Naive thymus-derived CD4-positive, alpha-beta T cell (primary cell): ENCODE measurements around the gene AHDC1. TPM values are rescaled to one million over a fixed set of nuclear protein-coding genes. Genes with fewer than 3 reads are reported as not detected.
A peak's percentile ranks its signal among the peaks of the same experiment; 100 is the strongest.

Experiments
- ATAC-seq: fragments of 150-1000 bp; cut with Tn5 transposase; 2 replicates; pipeline ENCODE4 v1.10.0; 2021; ENCODE audit warnings: mild to moderate bottlenecking, moderate library complexity
- CTCF ChIA-PET: fragments of 350-600 bp; sonication (Branson Sonifier 250); formaldehyde crosslinking; loops from one replicate; lab custom pipeline; 2021; ENCODE audit warnings: antibody characterized with exemption; lab: Charles Lee
- POLR2A ChIA-PET: fragments of 350-600 bp; sonication (Branson Sonifier 250); formaldehyde crosslinking; loops from one replicate; lab custom pipeline; 2021; ENCODE audit warnings: antibody characterized with exemption, inconsistent platforms; lab: Charles Lee
- DNase-seq, 9 donors: peaks; one replicate each; pipeline versions ENCODE4 v3.0.0 to v3.0.0-alpha.2; 2020 to 2022; ENCODE audit warnings: mixed read lengths in 1 of 9
- H3K27ac ChIP-seq: one replicate; pipeline ENCODE4 v1.7.0; 2013; ENCODE audit warnings: mild to moderate bottlenecking, low read depth, low read length, moderate library complexity
- H3K27me3 ChIP-seq, 2 donors: one replicate each; pipeline ENCODE4 v1.7.0; 2013; ENCODE audit warnings: low read length in 2 of 2, mild to moderate bottlenecking in 2 of 2, moderate library complexity in 2 of 2; ENCODE audit not compliant: control insufficient read depth in 2 of 2, insufficient read depth in 2 of 2
- H3K36me3 ChIP-seq, 3 experiments: 1 replicate in 2 of 3; 2 replicates in 1 of 3; pipeline ENCODE4 v1.7.0; 2013; ENCODE audit warnings: low read length in 3 of 3, mild to moderate bottlenecking in 3 of 3, moderate library complexity in 1 of 3; ENCODE audit not compliant: insufficient read depth in 3 of 3, control insufficient read depth in 2 of 3
- H3K4me1 ChIP-seq, 2 donors: one replicate each; pipeline ENCODE4 v1.7.0; 2013; ENCODE audit warnings: low read length in 2 of 2, mild to moderate bottlenecking in 2 of 2, moderate library complexity in 1 of 2; ENCODE audit not compliant: control insufficient read depth in 2 of 2, insufficient read depth in 2 of 2
- H3K4me3 ChIP-seq: 2 replicates; pipeline ENCODE4 v1.7.0; 2013; ENCODE audit warnings: mild to moderate bottlenecking, low read length
- H3K9me3 ChIP-seq, 3 experiments: 1 replicate in 2 of 3; 2 replicates in 1 of 3; pipeline ENCODE4 v1.7.0; 2013; ENCODE audit warnings: low read length in 3 of 3; ENCODE audit not compliant: control insufficient read depth in 2 of 3
- H3K27ac Mint-ChIP-seq, 9 donors: one replicate each; pipeline ENCODE4 v1.8.0; 2020 to 2022; ENCODE audit warnings: mixed read lengths in 9 of 9, mild to moderate bottlenecking in 8 of 9, moderate library complexity in 5 of 9, inconsistent platforms in 2 of 9
- H3K27me3 Mint-ChIP-seq, 5 donors: one replicate each; pipeline ENCODE4 v1.8.0; 2021 to 2022; ENCODE audit warnings: mixed read lengths in 5 of 5, mild to moderate bottlenecking in 1 of 5
- H3K36me3 Mint-ChIP-seq, 5 donors: one replicate each; pipeline ENCODE4 v1.8.0; 2020 to 2022; ENCODE audit warnings: mixed read lengths in 5 of 5, mild to moderate bottlenecking in 3 of 5, inconsistent platforms in 1 of 5
- H3K4me1 Mint-ChIP-seq, 7 donors: one replicate each; pipeline ENCODE4 v1.8.0; 2020 to 2022; ENCODE audit warnings: mixed read lengths in 7 of 7, mild to moderate bottlenecking in 3 of 7, inconsistent platforms in 1 of 7
- H3K4me3 Mint-ChIP-seq, 10 donors: one replicate each; pipeline ENCODE4 v1.8.0; 2020 to 2022; ENCODE audit warnings: mild to moderate bottlenecking in 10 of 10, mixed read lengths in 10 of 10, moderate library complexity in 6 of 10, inconsistent platforms in 2 of 10
- H3K9me3 Mint-ChIP-seq, 11 donors: one replicate each; pipeline ENCODE4 v1.8.0; 2020 to 2022; ENCODE audit warnings: mixed read lengths in 11 of 11, mild to moderate bottlenecking in 4 of 11, inconsistent platforms in 1 of 11, moderate library complexity in 1 of 11
- intact Hi-C, 2 donors: fragments of 100-400 bp; cut with micrococcal nuclease; formaldehyde crosslinking; loops; one replicate each; pipeline ENCODE4 v1.15.1; 2023
- polyA plus RNA-seq, 2 donors: library from polyadenylated mRNA; unstranded; fragments of 300-500 nt; fragmentation: Illumina TruSeq; gene quantifications; one replicate each; pipeline ENCODE4 v1.2.3, GENCODE V29; 2021
- total RNA-seq, 6 experiments: library from RNA in 5 of 6; stranded (reverse) in 5 of 6; gene quantifications; 1 replicate in 5 of 6; 2 replicates in 1 of 6; pipeline ENCODE4 v1.2.3 and lab custom pipeline; 2021 to 2026

AHDC1 gene
- total and polyA plus RNA-seq, 7 experiments from 2014 or later: 0.90 to 38.8 (median 21.3) TPM

DNA sequence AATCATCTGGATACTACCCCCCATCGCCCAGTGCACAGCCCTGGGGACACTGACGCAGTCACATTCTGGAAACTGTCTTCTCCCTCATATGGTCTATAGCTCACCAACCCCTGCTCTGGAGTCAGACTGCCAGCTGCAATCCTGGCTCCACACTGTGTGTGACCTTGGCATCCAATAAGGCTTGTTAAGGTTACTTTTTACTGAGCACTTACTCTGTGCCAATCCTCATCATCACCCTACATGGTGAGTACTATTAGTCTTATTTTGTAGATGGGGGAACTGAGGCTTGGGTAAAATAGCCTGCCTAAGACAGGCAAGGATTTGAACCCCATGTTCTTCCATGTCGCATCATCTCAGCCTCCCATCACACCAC is 34.9 kb downstream of the AHDC1 start:
- H3K36me3 ChIP-seq: no peaks in the 10 kb centered on the region
- ChIA-PET POLR2A (interaction anchor here (1.4 to 2.0 kb wide), 3 partner anchors 11 to 43 kb away, joined by 3 to 6 read pairs (median 3); no protein-coding TSS in a partner anchor), CTCF (interaction anchor here (1.2 to 4.4 kb wide), 8 partner anchors 11 to 103 kb away, joined by 3 to 33 read pairs (median 4); partner anchors contain the start of genes AHDC1 and IFI6)
- H3K4me3 Mint-ChIP-seq: peak overlapping the region; percentile 55 to 88 (median 74)
- peak overlapping the region; percentile 43 for H3K4me3 ChIP-seq
- H3K4me1 ChIP-seq: peaks cover 7 to 22% of the 10 kb centered on the region in 2 donors
- intact Hi-C loops: loop anchor here in 1 of 2 donors (2.0 kb wide), 2 partner anchors 46 to 156 kb away; partner anchors contain the start of gene FAM76A
- ATAC-seq: no peak
- H3K27ac Mint-ChIP-seq: peak overlapping the region; percentile 64 to 93 (median 81)
- DNase-seq: peak in 4 of 9 donors; percentile 12 to 20 (median 17)
- no peaks in the 10 kb centered on the region for H3K9me3 ChIP-seq
- H3K36me3 Mint-ChIP-seq: peaks cover 0 to 1% (median 0%) of the 10 kb centered on the region in 5 donors
- peak overlapping the region; percentile 68 for H3K27ac ChIP-seq
- H3K9me3 Mint-ChIP-seq: no peaks in the 10 kb centered on the region
- H3K27me3 Mint-ChIP-seq: peaks cover 0 to 5% (median 0%) of the 10 kb centered on the region in 5 donors
- no peaks in the 10 kb centered on the region for H3K27me3 ChIP-seq
- peaks cover 15 to 61% (median 55%) of the 10 kb centered on the region in 7 donors for H3K4me1 Mint-ChIP-seq

DNA sequence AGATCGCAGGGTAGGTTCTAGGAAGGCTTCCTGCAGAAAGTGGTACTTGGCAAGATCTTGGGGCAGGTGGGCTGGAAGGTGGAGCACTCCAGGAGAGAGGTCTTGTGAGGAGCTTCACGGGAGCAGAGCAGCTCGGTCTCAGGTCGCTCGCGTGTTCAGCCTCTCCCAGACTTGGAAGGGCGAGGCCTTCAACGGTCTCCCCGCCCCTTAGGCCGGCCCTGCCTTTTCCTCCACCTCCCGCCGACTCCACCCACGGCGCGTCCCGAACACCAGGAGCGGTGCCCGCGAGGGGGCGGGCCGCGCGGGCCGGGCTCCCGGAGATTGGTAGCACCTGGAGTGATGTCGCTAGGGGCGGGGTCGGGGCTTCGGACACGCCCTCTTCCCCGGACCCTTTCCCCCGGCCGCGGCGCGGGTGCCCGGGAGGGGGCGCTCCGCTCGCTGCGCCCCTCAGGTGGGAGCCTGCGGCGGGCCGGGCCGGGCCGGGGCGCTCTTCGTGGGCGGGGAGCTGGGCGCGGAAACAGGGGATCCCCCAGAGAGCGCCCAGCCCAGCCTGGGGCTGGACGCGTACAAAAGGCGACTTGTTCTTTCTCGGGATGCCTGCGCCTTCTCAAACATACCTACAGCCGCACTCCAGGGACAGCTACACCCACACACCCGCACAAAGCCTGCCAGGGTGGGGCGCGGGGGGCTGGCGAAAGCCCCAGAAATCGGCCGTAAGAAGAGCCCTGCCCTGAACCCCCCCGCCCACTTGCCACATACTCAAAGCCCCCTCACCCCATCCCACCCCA is 35.5 kb downstream of the AHDC1 start:
- H3K4me3 ChIP-seq: peak overlapping the region; percentile 51
- H3K36me3 Mint-ChIP-seq: peaks cover 0 to 1% (median 0%) of the 10 kb centered on the region in 5 donors
- ChIA-PET POLR2A (interaction anchor here (1.4 to 2.1 kb wide), 4 partner anchors 12 to 47 kb away, joined by 3 to 7 read pairs (median 4); no protein-coding TSS in a partner anchor), CTCF (interaction anchor here (0.9 to 4.4 kb wide), 11 partner anchors 10 to 104 kb away, joined by 3 to 33 read pairs (median 4); partner anchors contain the start of genes AHDC1 and IFI6)
- DNase-seq: peak; percentile 87 to 96 (median 91)
- H3K27me3 Mint-ChIP-seq: no peaks in the 10 kb centered on the region
- peak overlapping the region; percentile 68 for H3K27ac ChIP-seq
- no peaks in the 10 kb centered on the region for H3K9me3 ChIP-seq
- H3K4me1 Mint-ChIP-seq: peaks cover 15 to 57% (median 51%) of the 10 kb centered on the region in 7 donors
- intact Hi-C loops: loop anchor here (1.0 to 2.0 kb wide), 8 partner anchors 12 to 156 kb away; partner anchors contain the start of genes AHDC1 (in 2 of the 2), WASF2 (in 2 of the 2) and FAM76A (in 1 of the 2)
- no peaks in the 10 kb centered on the region for H3K27me3 ChIP-seq
- peak; percentile 96 for ATAC-seq
- peak overlapping the region; percentile 64 to 93 (median 83) for H3K27ac Mint-ChIP-seq
- H3K9me3 Mint-ChIP-seq: no peaks in the 10 kb centered on the region
- H3K4me1 ChIP-seq: peaks cover 7 to 19% of the 10 kb centered on the region in 2 donors
- peak overlapping the region; percentile 55 to 88 (median 78) for H3K4me3 Mint-ChIP-seq
- no peaks in the 10 kb centered on the region for H3K36me3 ChIP-seq

DNA sequence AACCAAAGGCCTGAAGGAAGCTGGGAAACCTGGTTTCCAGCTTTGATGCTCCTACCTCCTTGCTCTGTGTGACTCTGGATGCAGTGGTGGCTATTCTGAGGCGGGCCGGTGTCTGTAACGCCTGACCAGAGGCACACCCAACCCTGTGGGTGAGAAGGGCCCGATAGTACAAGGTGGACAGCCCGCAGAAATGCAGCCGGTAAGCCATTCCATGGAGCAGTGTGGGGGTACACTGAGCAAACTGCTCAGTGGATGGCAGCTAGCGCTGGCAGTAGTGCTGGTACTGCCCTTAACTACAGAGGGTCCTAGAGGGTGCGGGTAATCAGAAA is 36.0 kb downstream of the AHDC1 start:
- no peaks in the 10 kb centered on the region for H3K36me3 ChIP-seq
- POLR2A ChIA-PET: interaction anchor here (0.7 to 2.1 kb wide), 3 partner anchors 10 to 47 kb away, joined by 3 to 7 read pairs (median 4); no protein-coding TSS in a partner anchor
- H3K27me3 ChIP-seq: no peaks in the 10 kb centered on the region
- intact Hi-C loops: loop anchor here (1.0 to 2.0 kb wide), 8 partner anchors 12 to 157 kb away; partner anchors contain the start of genes AHDC1 (in 2 of the 2), WASF2 (in 2 of the 2) and FAM76A (in 1 of the 2)
- H3K4me3 Mint-ChIP-seq: peak overlapping the region; percentile 55 to 87 (median 73)
- peak overlapping the region in 8 of 9 donors; percentile 42 to 91 (median 73) for H3K27ac Mint-ChIP-seq
- H3K9me3 Mint-ChIP-seq: no peaks in the 10 kb centered on the region
- H3K36me3 Mint-ChIP-seq: peaks cover 0 to 1% (median 0%) of the 10 kb centered on the region in 5 donors
- H3K27me3 Mint-ChIP-seq: no peaks in the 10 kb centered on the region
- peak overlapping the region; percentile 27 for H3K27ac ChIP-seq
- no peak for DNase-seq
- H3K4me3 ChIP-seq: peak overlapping the region; percentile 51
- ATAC-seq: no peak
- peaks cover 15 to 62% (median 48%) of the 10 kb centered on the region in 7 donors for H3K4me1 Mint-ChIP-seq
- peaks cover 7 to 17% of the 10 kb centered on the region in 2 donors for H3K4me1 ChIP-seq
- H3K9me3 ChIP-seq: no peaks in the 10 kb centered on the region
- CTCF ChIA-PET: interaction anchor here (0.8 to 4.4 kb wide), 12 partner anchors 10 to 270 kb away, joined by 3 to 33 read pairs (median 4); partner anchors contain the start of genes AHDC1 and IFI6

DNA sequence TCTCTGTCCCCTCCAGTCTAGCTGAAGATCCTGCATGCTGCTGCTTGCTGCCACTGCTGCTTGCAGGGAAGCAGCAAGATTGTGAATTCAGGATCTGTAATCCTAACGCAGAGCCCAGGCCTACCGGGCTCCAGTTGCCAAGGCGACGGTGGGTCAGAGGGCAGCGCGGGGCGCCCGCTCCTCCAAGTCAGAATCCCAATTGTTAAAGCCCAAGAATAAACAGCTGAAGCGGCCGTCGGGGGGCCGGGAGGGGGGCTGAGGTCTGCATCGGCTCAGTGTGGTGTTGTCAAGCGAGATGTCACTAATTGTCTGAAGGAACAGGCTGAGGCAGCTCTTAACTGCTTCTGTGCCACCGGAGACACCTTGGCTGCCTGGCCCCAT is 36.8 kb downstream of the AHDC1 start:
- intact Hi-C loops: no loop called here
- peaks cover 7 to 17% of the 10 kb centered on the region in 2 donors for H3K4me1 ChIP-seq
- H3K4me3 Mint-ChIP-seq: peak overlapping the region in 2 of 10 donors; percentile 5 to 55

DNA sequence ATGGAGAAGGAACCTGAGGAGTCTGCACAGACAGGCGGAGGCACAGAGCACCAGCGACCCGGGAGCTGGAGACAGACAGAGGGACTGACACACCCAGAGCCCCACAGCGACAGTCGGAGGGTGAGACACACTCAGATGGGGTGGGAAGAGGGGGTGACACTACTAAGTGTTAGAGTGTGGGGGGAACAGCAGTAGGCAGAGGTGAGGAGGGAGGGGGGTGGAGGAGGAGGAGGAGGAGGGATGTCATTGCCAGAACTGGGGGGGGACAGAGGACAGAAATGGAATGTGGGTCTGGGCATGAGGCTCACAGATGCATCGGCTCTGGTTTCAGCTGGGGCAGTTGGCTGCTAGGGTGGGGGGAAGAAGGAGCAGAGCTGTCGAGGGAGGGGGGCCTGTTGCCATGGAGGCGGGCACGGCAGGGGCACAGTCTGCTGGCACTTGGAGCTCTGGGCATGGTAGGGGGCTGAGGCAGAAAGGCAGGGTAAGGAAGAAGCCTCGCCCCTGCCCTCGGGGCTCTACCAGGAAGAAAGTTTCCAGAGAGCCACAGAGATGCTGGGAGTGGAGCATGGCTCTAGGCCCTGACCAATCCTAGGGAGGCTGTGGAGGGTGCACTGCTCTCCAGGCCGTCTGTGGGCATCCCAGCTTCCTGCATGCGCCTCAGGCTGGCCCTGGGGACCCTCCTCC is 37.3 kb downstream of the AHDC1 start:
- no peak for ATAC-seq
- CTCF ChIA-PET: interaction anchor here (1.4 to 4.4 kb wide), 5 partner anchors 8 to 269 kb away, joined by 3 to 33 read pairs (median 5); partner anchors contain the start of gene AHDC1
- intact Hi-C loops: no loop called here
- H3K27ac ChIP-seq: no peak overlapping the region
- no peak for DNase-seq
- H3K36me3 ChIP-seq: no peaks in the 10 kb centered on the region
- H3K27me3 Mint-ChIP-seq: no peaks in the 10 kb centered on the region
- no peaks in the 10 kb centered on the region for H3K9me3 Mint-ChIP-seq
- no peaks in the 10 kb centered on the region for H3K27me3 ChIP-seq
- peaks cover 0 to 1% (median 0%) of the 10 kb centered on the region in 5 donors for H3K36me3 Mint-ChIP-seq
- peaks cover 18 to 56% (median 44%) of the 10 kb centered on the region in 7 donors for H3K4me1 Mint-ChIP-seq
- H3K4me1 ChIP-seq: peaks cover 7 to 17% of the 10 kb centered on the region in 2 donors
- peak overlapping the region in 4 of 9 donors; percentile 14 to 81 (median 48) for H3K27ac Mint-ChIP-seq
- H3K9me3 ChIP-seq: no peaks in the 10 kb centered on the region
- POLR2A ChIA-PET: interaction anchor here (2.1 kb wide), 1 partner anchor 45 kb away, joined by 7 read pairs; no protein-coding TSS in a partner anchor
- peak overlapping the region in 4 of 10 donors; percentile 3 to 61 (median 26) for H3K4me3 Mint-ChIP-seq
- H3K4me3 ChIP-seq: no peak overlapping the region

More for the DNA sequence above, 36.8 kb downstream of the AHDC1 start:
- H3K27me3 ChIP-seq: no peaks in the 10 kb centered on the region
- no peaks in the 10 kb centered on the region for H3K27me3 Mint-ChIP-seq
- peaks cover 15 to 58% (median 44%) of the 10 kb centered on the region in 7 donors for H3K4me1 Mint-ChIP-seq
- ChIA-PET CTCF (interaction anchor here (0.8 to 4.4 kb wide), 6 partner anchors 9 to 269 kb away, joined by 3 to 33 read pairs (median 4); partner anchors contain the start of gene AHDC1), POLR2A (interaction anchor here (2.1 kb wide), 1 partner anchor 46 kb away, joined by 7 read pairs; no protein-coding TSS in a partner anchor)
- H3K9me3 Mint-ChIP-seq: no peaks in the 10 kb centered on the region
- DNase-seq (no peak), ATAC-seq (no peak)
- H3K36me3 ChIP-seq: no peaks in the 10 kb centered on the region
- no peak overlapping the region for H3K4me3 ChIP-seq
- H3K27ac Mint-ChIP-seq: peak overlapping the region in 1 of 9 donors; percentile 50
- H3K36me3 Mint-ChIP-seq: peaks cover 0 to 1% (median 0%) of the 10 kb centered on the region in 5 donors
- H3K9me3 ChIP-seq: no peaks in the 10 kb centered on the region
- no peak overlapping the region for H3K27ac ChIP-seq
